DMS114 treated with DMSO at 0.1 percent for 48 hours (cell line): Measurements from ENCODE around the gene OTULIN.

Source experiments
- DNase-seq: peaks from one replicate; lab custom pipeline; 2025; ENCODE audit not compliant: unreplicated experiment; lab: John Stamatoyannopoulos, UW

The OTULIN gene

GRCh38 chr5:14667770-14668169 lies 3.3 kb downstream of the OTULIN start:
- DNase-seq, result no peak

- no peak for DNase-seq
Observed at GRCh38 chr5:14668181-14668591, 3.7 kb downstream of the OTULIN start.

- DNase-seq, result no peak
Observed at GRCh38 chr5:14669415-14669814, 4.9 kb downstream of the OTULIN start.

- DNase-seq, result no peak
Observed at GRCh38 chr5:14669975-14670374, 5.5 kb downstream of the OTULIN start.

- DNase-seq, result no peak
Observed at GRCh38 chr5:14671414-14671813, 6.9 kb downstream of the OTULIN start.

- DNase-seq, result no peak
Observed at GRCh38 chr5:14672082-14672481, 7.6 kb downstream of the OTULIN start.

GRCh38 chr5:14672484-14673394 lies 8.2 kb downstream of the OTULIN start:
- DNase-seq, result no peak

- DNase-seq, result no peak
Observed at GRCh38 chr5:14673443-14673842, 8.9 kb downstream of the OTULIN start.

GRCh38 chr5:14674983-14675854 lies 10.7 kb downstream of the OTULIN start:
- DNase-seq, result no peak

- no peak for DNase-seq
Observed at GRCh38 chr5:14675865-14676300, 11.4 kb downstream of the OTULIN start.

GRCh38 chr5:14676320-14676719 lies 11.8 kb downstream of the OTULIN start:
- DNase-seq, result no peak

GRCh38 chr5:14678773-14679334 lies 14.3 kb downstream of the OTULIN start:
- no peak for DNase-seq

GRCh38 chr5:14679595-14679994 lies 15.1 kb downstream of the OTULIN start:
- DNase-seq, result no peak

GRCh38 chr5:14681236-14681752 lies 16.8 kb downstream of the OTULIN start:
- no peak for DNase-seq

- no peak for DNase-seq
Observed at GRCh38 chr5:14683906-14684455, 19.5 kb downstream of the OTULIN start.

- DNase-seq, result no peak
Observed at GRCh38 chr5:14684757-14685156, 20.2 kb downstream of the OTULIN start.

GRCh38 chr5:14685757-14686156 lies 21.2 kb downstream of the OTULIN start:
- DNase-seq, result peak; percentile 39

- no peak for DNase-seq
Observed at GRCh38 chr5:14686517-14686916, 22.0 kb downstream of the OTULIN start.

GRCh38 chr5:14687023-14687665 lies 22.6 kb downstream of the OTULIN start:
- DNase-seq, result no peak

- DNase-seq, result no peak
Observed at GRCh38 chr5:14693070-14693469, 28.6 kb downstream of the OTULIN start.
